Activated T-cell treated with anti-CD3 and anti-CD28 coated beads for 48 hours (primary cell): ENCODE data around the gene EPS15.
"Not testable (repeated sequence)": the region's sequence is repeated elsewhere in the genome, so short reads cannot be mapped to it uniquely, and the experiment has no call there.

Source experiments
- DNase-seq: peaks from one replicate; pipeline ENCODE4 v3.0.0-alpha.2; 2020; ENCODE audit warnings: low read depth

Gene EPS15

DNA sequence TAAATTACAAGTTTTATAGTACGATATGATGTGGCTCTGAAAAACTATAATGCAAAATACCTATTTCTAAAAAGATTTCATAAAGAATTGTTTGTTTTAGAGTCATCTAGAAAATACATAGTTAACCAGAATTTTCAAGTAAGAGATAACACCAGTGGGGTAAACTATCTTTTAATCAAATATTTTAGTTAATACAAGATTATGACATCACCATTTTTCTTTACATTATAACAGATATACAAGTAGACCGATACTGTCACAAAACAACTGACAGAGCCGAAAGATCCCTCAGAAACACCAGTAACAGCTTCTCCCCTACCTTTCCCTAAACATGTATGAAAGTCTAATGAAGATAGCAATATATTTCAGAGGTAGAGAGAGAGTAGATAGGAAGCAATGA lies 54.2 kb downstream of the EPS15 start:
- DNase-seq: no peak

DNA sequence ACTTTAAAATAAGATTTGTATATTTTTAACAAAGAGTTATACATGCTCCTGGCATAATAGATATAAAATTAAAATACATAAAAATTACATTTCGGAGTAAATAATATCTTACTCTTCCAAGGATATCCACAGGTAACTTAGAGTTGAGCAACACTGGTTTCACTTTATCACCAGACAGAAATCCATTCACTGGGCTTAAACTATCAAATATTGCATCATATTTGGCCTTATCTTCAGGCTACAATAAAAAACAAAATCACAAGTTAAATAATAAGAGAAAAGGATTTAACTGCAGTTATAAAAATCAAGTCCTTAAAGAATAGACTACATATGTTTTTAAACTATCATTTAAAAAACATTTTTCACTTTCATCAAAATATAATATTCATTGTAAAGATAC lies 55.5 kb downstream of the EPS15 start:
- DNase-seq: no peak

DNA sequence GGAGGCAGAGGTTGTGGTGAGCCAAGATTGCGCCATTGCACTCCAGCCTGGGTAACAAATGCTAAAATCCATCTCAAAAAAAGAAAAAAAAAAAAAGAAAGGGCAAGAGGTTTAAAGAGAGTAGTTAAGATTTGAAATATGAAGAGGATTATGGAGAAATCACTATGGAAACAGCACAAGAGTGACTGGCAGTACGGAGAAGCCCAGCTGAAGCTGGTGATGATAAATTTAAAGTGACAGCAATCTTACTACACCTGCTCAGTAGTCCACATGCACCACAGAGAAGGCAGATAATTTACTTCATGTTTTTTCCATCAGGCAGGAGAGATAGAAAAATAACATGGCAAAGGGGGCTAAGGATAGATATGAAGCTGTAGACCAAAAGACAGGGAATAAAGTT lies 56.8 kb downstream of the EPS15 start:
- DNase-seq: not testable (repeated sequence)

DNA sequence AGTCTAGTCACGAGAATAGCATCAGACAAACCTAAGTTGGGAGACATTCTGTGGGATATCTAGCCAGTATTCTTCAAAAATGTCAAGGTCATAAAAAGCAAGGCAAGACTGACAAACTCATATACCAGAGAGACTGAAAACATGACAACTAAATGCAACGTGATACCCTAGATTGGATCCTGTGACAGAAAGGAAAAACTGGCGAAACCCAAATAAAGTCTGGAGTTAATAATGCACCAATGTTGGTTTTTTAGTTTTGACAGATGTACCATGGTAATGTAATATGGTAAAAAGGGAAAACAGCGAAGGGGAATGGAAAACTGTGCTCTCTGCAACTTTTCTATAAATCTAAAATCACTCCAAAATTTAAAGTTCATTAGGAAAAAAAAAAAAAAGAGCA lies 64.5 kb downstream of the EPS15 start:
- DNase-seq: no peak

DNA sequence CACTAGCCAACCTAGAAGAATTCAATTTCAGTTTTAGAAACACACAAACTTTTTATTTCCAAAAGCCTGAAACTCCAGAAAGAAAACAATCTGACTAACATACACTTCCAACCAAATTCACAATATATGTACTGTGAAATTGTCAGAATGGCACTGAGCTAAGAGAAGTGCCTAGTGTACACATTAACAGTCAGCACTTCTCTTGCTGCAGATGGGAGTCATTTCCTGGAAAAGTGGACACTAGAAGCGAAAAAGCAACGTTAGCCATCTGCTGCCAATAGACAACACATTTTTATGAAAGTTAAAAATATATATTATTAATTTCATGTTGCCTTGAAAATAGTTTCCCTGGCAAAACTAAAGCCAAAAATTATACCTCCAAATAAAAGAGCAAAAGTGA lies 66.1 kb downstream of the EPS15 start:
- DNase-seq: no peak

DNA sequence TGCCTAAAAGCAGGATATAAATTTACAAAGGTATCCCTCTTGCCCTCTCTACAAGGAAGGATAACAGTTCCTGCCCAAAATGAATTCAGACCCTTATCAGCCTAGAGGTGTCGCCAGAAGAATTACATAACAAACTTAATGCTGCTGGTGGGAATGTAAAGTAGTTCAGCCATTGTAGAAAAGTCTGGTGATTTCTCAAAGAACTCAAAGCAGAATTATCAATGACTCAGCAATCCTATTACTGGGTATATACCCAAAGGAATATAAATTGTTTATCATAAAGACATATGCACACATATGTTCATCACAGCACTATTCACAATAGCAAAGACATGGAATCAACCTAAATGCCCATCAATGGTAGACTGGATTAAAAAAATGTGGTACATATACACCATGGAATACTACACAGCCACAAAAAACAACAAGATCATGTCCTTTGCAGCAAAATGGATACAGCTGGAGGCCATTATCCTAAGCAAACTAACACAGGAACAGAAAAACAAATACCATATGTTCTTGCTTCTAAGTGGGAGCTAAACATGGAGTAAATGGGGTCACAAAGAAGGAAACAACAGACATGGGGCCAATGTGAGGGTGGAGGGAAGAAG lies 70.1 kb downstream of the EPS15 start:
- DNase-seq: not testable (repeated sequence)

DNA sequence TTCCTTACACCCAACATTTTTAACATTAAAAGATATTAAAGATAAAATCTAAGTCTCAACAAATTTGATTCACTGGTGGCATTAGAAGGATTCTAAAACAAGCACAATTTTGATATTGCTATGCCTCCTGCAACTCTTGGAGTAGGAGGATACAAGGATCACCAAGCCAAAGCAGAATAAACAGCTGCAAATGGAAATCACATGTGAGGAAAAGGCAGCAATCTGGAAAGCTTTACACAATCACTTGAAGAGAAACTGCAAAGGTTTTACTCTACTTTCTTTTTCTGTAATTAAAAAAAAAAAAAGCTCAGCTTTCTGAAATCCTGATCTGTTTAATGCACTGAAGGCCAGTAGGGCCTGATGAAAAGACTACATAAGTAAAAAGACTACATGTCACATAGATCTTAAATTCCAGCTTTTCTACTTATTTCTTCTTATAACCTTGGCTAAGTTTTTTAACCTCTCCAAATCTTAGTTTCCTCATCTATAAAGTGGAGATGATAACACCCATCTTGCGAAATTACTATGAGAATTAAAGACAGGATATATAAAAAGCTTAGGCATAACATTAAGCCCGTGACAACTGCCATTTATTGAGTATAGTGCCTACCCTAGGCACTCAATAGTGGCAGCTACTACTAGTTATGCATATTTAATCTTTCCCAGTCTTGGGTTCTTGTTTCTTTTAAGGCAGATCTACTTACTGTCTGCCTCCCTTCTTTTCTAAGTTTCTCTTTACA lies 73.5 kb downstream of the EPS15 start:
- DNase-seq: no peak

DNA sequence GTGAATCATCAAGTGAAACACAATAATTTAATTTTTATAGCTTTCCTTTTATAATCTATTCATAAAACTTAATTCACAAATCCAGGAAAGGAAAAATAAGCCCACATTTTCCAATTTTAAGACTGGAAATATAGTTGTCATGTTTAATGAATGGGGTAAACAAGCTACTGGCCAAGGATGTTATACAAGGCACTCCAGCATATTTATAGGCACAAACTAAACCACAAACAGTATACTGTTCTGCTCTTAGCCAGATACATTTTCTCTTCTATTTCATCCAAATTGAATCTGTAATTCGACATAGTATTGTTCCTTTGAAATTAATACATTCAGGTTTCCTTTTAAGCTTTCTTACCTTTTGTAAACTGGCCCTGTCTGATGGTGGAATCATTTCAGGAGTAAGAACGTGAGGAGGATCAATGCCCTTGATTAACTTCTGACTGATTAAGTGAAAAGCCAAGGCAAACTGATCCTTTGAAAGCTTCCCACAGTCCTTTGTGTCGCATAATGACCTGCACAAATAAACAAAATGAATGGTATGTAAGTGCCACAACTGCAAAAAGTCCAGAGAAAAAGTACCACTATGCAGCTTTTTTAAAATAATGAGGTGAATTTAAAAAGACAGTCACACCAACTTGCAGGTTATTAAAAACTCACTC lies 74.4 kb downstream of the EPS15 start:
- DNase-seq: no peak

DNA sequence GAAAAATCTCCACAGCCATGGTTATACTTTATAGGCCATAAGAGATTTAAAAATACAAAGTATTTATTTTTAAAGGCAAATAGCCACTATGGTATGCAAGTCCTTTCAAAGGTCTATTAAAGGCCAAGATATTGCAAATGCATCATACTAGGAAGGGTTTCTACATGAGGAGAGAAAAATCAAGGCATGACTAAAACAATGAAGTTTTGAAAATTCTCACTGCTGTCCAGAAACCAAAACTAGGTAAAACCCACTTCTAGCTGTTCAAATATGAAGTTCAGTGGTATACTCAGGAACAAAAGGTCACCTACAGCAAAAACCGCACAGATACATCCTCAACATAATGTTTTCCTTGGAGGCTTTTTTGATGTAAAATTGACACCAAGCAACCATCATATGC lies 75.0 kb downstream of the EPS15 start:
- DNase-seq: no peak

DNA sequence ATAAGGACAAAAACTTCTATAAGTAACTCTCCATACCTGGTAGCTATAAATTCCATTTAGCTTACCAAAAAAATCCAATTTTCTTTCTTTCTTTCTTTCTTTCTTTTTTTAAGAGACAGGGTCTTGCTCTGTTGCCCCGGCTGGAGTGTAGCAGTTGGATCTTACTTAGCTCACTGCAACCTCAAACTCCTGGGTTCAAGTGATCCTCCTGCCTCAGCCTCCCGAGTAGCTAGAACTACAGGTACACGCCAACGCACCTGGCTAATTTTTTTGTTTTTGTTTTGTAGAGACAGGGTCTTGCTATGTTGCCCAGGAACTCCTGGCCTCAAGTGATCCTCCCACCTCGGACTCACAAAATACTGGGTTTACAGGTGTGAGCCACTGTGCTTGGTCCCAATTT lies 75.5 kb downstream of the EPS15 start:
- DNase-seq: no peak

DNA sequence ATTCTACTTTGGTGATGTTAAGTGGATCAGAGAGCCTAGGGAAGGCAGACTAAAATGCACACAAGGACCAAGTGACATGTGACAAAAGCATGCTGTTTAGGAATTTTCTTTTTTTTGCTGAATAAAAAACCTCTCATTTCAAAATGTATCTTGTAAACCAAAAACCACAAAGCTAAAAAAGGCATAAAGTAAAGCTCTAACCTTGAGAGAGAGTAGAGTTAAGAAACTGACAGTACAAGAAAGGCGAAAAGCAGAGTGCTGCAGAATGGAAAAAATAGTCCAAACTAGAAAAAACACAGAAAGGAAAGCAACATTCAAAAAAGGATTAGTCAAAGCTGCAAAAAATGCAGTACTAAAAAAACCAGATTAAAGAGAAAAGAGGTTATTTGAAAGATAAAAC lies 76.5 kb downstream of the EPS15 start:
- DNase-seq: no peak

DNA sequence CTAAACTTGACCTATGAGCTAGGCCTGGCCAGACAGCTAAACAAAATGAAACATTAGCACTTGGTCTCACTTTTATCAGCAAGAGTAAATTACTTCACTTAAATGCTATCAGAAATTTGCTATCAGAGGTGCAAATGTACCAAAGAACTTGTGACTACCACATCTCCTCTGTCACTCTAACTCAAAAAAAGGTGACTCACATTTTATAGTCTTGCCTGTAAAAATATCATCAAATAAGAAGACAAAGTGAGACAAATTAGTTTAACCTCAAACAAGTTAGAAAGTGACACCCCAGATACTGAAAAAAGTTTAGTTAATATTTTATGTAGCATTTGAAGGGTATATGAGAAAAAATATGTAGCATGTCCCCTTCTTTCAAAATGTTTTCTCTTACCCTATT lies 76.9 kb downstream of the EPS15 start:
- DNase-seq: no peak

DNA sequence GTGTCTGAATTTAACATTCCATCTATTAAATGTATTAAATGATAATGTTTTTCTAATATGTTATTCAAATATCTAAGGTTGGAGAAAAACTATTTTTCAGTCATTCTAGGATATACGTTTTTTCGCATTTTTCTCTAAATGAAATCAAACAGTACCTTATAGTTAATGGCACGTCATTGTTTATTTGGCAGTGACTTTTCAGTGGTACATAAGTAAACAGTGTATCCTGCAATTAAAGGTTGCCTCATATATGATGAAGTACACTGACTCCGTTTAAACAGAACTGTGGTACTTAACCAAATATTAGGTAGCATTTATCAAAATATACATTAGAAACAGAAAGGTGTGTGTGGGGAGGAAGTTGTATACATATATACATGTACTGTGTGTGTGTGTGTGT lies 79.2 kb downstream of the EPS15 start:
- DNase-seq: no peak

DNA sequence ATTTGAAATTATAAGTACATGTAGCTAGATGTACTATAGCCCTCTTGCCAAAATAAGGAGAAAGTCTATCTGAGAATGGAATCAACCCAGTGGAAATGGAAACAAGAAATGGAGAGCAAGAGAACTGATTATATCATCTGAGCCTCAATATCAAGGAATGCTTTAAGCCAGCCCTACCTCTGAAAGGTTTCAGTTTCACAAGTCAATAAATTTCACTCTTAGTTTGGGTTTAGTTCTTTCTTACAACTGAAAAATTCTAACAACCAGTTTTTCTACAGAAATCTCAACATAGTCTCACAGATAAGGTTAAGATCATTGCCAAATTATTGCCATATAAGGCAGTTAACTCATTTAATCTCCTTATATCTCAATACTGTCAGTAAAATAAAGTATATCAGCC lies 80.0 kb downstream of the EPS15 start:
- no peak for DNase-seq

DNA sequence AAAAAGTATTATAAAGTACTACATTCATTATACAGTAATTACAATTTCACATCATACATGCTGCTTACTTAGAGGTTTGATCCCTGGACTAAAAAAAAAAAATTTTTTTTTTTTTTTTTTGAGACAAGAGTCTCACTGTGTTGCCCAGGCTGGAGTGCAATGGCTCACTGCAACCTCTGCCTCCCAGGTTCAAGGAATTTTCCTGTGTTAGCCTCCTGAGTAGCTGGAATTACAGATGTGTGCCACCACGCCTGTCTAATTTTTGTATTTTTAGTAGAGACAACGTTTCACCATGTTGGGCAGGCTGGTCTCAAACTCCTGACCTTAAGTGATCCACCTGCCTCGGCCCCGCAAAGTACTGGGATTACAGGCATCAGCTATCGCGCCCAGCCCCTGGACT lies 81.7 kb downstream of the EPS15 start:
- not testable (repeated sequence) for DNase-seq

DNA sequence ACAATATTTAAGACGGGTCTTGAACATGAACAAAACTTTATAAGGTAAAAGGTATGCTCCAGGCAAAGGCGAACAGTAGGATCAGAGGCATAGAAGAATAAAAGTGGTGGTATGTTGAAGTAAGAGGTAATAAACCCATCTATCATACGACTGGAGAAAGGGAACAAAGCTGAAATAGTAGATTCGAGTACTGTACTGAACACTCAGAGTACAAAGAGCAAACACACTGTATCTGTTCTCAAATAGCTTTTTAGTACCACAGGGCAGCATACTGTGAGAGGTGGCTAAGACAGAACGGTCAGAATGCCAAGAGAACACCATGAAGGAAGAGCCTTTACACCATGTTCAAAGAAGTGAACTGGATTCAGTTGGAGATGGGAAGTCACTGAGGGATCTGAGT lies 83.2 kb downstream of the EPS15 start:
- DNase-seq: no peak

DNA sequence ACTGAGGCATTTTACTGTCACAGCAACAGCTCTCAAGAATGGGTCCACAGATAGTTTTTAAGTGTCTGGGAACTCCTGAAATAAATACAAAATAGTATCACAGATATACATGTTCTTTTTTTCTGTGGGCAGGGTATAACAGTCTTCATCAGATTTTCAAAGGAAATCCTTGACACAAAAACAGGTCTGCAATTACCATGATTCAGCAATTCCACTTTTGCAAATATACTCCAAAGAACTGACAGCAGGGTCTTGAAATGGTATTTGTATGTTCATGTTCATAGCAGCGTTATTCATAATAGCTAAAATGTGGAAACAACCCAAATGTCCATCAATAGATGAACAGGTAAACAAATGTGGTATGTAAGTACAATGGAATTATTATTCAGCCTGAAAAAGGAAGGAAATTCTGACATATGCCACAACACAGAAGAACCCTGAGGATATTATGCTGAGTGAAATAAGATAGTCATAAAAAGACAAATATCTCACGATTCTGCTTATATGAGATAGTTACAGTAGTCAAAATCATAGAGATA lies 85.0 kb downstream of the EPS15 start:
- no peak for DNase-seq

DNA sequence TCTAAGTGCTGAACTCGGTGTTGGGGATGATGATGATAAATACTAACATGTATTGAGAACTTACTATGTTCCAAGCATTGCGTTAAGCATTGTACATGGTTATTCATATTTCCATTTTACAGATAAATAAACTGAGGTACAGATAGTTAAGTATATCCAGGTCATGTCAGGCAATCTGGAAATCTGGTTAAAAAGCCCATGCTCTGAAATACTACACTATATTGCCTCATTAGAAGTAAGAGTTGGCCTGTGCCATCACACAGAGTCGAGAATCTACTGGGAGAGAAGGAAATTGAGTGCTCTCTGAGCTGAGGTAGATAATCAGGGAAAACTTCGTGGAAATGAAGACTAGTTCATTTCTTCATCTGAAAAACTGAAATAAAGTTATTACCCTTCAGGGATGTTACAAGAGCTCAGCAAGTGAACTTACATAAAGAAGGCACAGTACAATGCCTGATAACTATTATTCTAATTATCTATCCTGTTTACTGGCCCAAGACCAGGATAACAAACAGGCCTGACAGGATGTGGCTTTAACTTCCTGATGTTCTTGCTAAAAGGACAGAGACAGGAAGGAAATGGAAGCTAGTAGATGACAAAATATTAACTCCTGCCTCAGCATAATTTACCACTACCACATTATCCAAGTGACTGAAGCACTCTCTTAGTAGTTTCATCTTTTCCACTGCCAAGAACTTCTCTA lies 85.6 kb downstream of the EPS15 start:
- DNase-seq: no peak

DNA sequence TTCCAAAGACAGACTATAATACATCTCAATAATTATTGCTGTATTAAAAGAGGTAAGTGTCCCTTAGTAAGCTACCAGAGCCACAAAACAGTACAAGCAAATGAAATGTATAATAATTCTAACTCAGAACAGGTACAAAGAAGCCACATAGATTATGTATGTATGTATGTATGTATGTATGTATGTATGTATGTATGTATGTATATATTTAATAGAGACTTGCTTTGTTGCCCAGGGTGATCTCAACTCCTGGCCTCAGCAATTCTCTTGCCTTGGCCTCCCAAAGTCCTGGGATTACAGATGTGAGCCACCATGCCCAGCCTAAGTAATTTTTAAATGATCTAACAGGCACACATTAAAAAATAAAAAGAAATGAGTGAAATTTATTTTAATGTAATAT lies 86.9 kb downstream of the EPS15 start:
- DNase-seq: no peak

DNA sequence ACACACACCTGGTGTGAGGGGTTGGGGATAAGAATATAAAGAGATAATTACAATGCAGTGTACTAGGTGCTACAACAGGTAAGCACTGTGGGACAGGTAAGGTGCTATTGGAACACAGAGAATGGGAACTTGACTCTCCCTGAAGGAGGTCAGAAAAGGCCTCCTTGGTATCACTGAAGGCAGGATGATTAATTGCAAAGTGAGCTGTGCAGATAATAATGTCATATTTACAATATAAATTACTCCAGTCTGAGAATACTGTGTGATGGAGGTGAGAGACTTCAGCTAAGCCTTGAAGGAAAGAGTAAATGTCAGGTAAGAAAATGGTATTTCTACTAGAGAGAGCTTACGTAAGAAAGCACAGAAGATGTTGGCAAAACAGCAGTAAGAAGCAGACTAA lies 91.6 kb downstream of the EPS15 start:
- DNase-seq: no peak

DNA sequence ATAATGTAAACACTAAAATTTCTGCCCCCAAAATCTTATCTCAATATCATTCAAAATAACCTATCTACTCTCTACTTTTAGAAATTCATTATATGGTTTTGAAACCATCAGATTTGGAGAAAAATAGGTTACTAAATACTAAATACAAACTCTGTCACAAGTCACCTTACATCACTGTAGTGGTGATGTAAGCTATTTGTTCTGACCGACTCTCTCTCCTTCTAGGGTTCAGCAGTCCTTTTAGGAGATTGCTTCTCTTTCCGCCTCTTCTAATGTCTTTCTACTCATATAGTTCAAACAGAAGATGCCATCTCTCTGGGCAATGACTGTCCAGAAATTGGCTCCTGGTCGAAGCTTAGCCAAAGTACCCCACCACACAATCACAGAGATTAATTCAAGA lies 93.1 kb downstream of the EPS15 start:
- no peak for DNase-seq

DNA sequence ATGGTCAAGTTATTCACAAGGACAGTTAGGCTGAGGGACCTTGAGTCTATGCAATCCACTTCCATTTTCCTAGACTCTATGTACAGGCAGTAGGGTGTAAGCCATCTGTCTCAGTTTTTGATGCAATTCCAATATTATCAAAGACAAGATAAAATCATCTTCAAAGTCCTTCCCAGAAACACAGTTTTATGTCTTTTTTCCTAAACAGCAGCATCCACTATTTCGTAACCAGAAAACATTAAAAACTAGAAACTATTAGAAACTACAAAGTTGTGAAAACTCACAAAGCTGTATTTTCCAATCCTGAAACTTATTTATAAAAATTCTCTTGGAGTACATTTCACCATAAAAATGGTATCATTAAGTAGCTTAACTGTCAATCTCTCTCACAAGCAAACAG lies 93.8 kb downstream of the EPS15 start:
- no peak for DNase-seq
